ENCODE measurements around the gene EPHB2. TPM values are rescaled to one million over a fixed set of nuclear protein-coding genes. Genes with fewer than 3 reads are reported as not detected.

Gene EPHB2
- total RNA-seq, 4 donors from 2014 or later, result 0.08 to 3.4 (median 1.9) TPM

DNA sequence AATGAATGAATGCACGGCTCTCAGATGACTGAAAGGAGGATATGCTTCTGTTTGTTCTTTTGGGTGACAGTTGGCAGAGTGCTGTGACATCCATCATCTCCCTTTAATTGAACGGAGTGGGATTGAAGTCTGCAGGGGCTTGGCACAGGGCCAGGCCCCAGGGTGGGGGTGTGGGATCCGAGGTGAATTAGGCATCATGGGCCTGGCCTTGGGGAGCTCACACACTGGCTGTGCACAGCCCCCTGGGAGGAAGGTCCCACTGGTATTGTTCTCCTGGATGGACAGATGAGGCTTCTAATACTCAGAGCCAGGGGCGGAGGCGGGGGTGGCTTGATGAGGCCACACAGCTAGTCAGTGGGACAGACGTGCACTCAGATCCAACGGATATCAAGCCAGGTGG is 19.3 kb downstream of the EPHB2 start:
- no peak overlapping the region for H3K27ac ChIP-seq
- DNase-seq, result no peak
- no peaks in the 10 kb centered on the region for H3K9me3 ChIP-seq
- peaks cover 0 to 23% (median 0%) of the 10 kb centered on the region in 4 donors for H3K27me3 ChIP-seq
- TF ChIP-seq POLR2A (IDR thresholded peaks at IDR 0.05), result no peak
- TF ChIP-seq, protein P1, sequence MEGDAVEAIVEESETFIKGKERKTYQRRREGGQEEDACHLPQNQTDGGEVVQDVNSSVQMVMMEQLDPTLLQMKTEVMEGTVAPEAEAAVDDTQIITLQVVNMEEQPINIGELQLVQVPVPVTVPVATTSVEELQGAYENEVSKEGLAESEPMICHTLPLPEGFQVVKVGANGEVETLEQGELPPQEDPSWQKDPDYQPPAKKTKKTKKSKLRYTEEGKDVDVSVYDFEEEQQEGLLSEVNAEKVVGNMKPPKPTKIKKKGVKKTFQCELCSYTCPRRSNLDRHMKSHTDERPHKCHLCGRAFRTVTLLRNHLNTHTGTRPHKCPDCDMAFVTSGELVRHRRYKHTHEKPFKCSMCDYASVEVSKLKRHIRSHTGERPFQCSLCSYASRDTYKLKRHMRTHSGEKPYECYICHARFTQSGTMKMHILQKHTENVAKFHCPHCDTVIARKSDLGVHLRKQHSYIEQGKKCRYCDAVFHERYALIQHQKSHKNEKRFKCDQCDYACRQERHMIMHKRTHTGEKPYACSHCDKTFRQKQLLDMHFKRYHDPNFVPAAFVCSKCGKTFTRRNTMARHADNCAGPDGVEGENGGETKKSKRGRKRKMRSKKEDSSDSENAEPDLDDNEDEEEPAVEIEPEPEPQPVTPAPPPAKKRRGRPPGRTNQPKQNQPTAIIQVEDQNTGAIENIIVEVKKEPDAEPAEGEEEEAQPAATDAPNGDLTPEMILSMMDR (IDR thresholded peaks at IDR 0.05), result no peak
- intact Hi-C loops (cut with DNase I), result no loop called here
- H3K4me1 ChIP-seq, result no peaks in the 10 kb centered on the region
- no peak overlapping the region for H3K4me3 ChIP-seq
- WGBS, 2 donors, result 53 to 62% methylated on average over 5 of the region's 7 CpGs
- no peaks in the 10 kb centered on the region for H3K36me3 ChIP-seq

DNA sequence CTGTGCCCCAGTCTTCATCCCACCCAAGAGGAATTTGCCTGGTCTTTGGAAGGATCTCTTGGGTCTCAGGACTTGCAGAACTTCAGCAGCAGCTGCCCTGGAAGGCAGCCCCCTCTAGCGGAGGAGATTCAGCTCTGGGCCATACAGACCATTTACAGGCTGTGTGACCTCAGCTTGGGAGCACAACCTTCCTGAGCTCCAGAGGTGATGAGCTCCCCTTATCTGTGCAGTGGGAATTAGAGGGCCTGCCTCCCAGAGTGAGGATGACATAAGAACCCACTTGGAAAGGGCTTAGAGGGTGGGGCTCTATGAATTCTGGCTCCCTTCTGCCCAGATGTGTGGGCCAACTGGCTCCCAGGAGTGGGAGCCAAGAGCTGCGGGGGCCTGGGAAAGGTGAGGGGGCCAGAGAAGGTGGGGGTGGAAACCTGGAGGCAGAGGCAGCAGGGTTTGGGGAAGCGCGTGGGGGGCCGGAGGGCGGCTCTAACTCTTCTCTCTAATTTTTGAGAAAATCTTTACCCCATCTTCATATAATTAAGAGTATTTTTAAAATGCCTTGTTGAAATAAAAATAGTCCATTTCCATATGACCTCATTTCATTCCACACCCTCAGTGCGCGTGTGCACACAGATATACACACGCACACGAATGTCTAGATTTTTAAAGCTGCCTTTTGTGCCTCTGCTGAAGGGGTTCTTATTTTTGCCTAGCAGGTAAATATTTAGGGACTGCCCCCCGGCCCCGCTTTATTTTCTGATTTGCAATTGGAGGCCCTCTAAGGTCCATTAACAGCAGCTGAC is 21.5 kb downstream of the EPHB2 start:
- H3K27me3 ChIP-seq, result peaks cover 0 to 9% (median 0%) of the 10 kb centered on the region in 4 donors
- DNase-seq, result no peak
- intact Hi-C loops (cut with DNase I), result no loop called here
- no peak overlapping the region for H3K4me3 ChIP-seq
- H3K9me3 ChIP-seq, result no peaks in the 10 kb centered on the region
- WGBS, 2 donors, result 83 to 89% methylated on average over 11 to 12 of the region's 12 CpGs
- TF ChIP-seq POLR2A (IDR thresholded peaks at IDR 0.05), result no peak
- TF ChIP-seq, protein P1 (IDR thresholded peaks at IDR 0.05), result no peak
- H3K4me1 ChIP-seq, result no peaks in the 10 kb centered on the region
- no peaks in the 10 kb centered on the region for H3K36me3 ChIP-seq
- H3K27ac ChIP-seq, result no peak overlapping the region

DNA sequence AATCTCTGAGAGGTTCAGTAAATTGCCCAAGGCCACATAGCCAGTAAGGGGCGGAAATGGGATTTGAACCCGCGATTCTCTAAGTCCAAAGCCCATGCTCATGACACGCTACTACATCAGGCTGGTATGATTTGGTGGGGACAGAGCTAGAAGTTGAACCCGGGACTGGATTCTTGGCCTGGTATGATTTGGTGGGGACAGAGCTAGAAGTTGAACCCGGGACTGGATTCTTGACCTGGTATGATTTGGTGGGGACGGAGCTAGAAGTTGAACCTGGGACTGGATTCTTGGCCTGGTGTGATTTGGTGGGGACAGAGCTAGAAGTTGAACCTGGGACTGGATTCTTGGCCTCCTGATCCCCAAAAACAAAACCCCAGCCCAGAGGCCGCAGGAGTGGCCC is 23.0 kb downstream of the EPHB2 start:
- intact Hi-C loops (cut with DNase I), result no loop called here
- Histone ChIP-seq H3K4me1 (no peaks in the 10 kb centered on the region), H3K4me3 (no peak overlapping the region), H3K9me3 (no peaks in the 10 kb centered on the region), H3K27me3 (peaks cover 0 to 7% (median 0%) of the 10 kb centered on the region in 4 donors), H3K27ac (no peak overlapping the region), H3K36me3 (no peaks in the 10 kb centered on the region)
- 90 to 94% methylated on average over 7 to 8 of the region's 8 CpGs for WGBS, 2 donors
- TF ChIP-seq POLR2A (IDR thresholded peaks at IDR 0.05), result no peak
- TF ChIP-seq, protein P1 (IDR thresholded peaks at IDR 0.05), result no peak
- DNase-seq, result no peak

DNA sequence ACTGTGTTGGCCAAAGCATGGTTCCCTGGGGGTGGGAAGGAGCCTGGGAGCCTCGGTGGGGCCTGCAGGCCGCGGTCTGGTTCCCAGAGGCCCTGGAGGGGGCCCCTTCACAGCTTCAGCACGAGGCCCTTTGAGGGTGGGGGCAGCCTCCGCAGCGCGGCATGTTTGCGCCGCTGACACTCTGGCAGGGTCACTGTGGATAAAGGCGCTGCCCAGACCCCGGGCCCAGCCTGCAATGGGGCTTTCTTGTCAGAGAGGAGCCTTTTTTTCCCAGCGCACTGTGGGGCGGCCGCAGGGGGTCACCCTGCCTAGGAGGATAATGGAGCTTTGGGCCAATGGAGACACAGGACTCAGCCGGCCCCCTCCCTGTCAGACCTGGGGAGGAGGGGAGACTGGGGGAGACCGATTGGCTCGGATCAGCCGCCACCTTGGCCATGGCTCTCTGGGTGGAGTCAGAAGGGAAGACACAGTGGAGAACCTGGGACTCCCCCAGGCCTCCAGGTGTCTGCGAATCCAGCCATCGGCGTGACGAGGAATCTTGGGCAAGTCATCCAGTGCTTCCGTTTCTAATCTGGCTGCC is 26.0 kb downstream of the EPHB2 start:
- WGBS, 2 donors, result 100% methylated on average over 3 of the region's 23 CpGs; no CpG with 5 or more reads in 1 of the 2 donors
- H3K4me3 ChIP-seq, result no peak overlapping the region

More for the DNA sequence above, 26.0 kb downstream of the EPHB2 start:
- no peak for TF ChIP-seq POLR2A (IDR thresholded peaks at IDR 0.05)
- TF ChIP-seq, protein P1 (IDR thresholded peaks at IDR 0.05), result no peak
- intact Hi-C loops (cut with DNase I), result no loop called here
- no peak for DNase-seq
- Histone ChIP-seq H3K4me1 (no peaks in the 10 kb centered on the region), H3K27me3 (peaks cover 0 to 22% (median 0%) of the 10 kb centered on the region in 4 donors), H3K27ac (no peak overlapping the region), H3K36me3 (no peaks in the 10 kb centered on the region), H3K9me3 (no peaks in the 10 kb centered on the region)
